PC-3 (cell line): ENCODE measurements around the gene LAMA3. TPM values are rescaled to one million over a fixed set of nuclear protein-coding genes. Genes with fewer than 3 reads are reported as not detected.

Experiments used
- ATAC-seq: fragments of 200-7000 bp; cut with Tn5 transposase; 2 replicates; pipeline ENCODE4 v1.9.1; 2020; ENCODE audit warnings: mild to moderate bottlenecking, moderate library complexity
- BruUV-seq: library from RNA; stranded (reverse); fragments of 400-500 nt; replicated peaks from 2 replicates; lab custom pipeline; 2021; lab: Mats Ljungman, UMichigan
- CTCF ChIA-PET: fragments of 300-600 bp; sonication (Branson Sonifier 250); formaldehyde crosslinking; loops from one replicate; lab custom pipeline; 2022; ENCODE audit warnings: antibody characterized with exemption; lab: Charles Lee
- POLR2A ChIA-PET: fragments of 300-600 bp; sonication (Branson Sonifier 250); formaldehyde crosslinking; loops from one replicate; lab custom pipeline; 2022; ENCODE audit warnings: antibody characterized with exemption; ENCODE audit not compliant: unreplicated experiment; lab: Charles Lee
- DNase-seq: peaks from one replicate; pipeline ENCODE4 v3.0.0-alpha.2; 2015
- H2AFZ ChIP-seq: fragments of 300-600 bp; sonication (generic); 2 replicates; pipeline ENCODE4 v1.6.0; 2016; ENCODE audit warnings: antibody characterized with exemption, low read length
- H3F3A ChIP-seq: fragments of 300-600 bp; sonication (generic); one replicate; pipeline ENCODE4 v1.6.0; 2017; ENCODE audit warnings: antibody characterized with exemption, low read length, control low read depth, mild to moderate bottlenecking; ENCODE audit not compliant: unreplicated experiment
- H3K27ac ChIP-seq: fragments of 300-600 bp; sonication (generic); 2 replicates; pipeline ENCODE4 v1.5.1; 2016; ENCODE audit warnings: mild to moderate bottlenecking, low read length
- H3K27me3 ChIP-seq: fragments of 300-600 bp; sonication (generic); 2 replicates; pipeline ENCODE4 v1.6.1; 2016; ENCODE audit warnings: low read length, mixed read lengths
- H3K36me3 ChIP-seq: fragments of 300-600 bp; sonication (generic); 2 replicates; pipeline ENCODE4 v1.6.1; 2016; ENCODE audit warnings: low read depth, mixed run types, low read length, mixed read lengths
- H3K4me1 ChIP-seq: fragments of 300-600 bp; sonication (generic); 2 replicates; pipeline ENCODE4 v1.5.1; 2016; ENCODE audit warnings: low read length; ENCODE audit not compliant: insufficient read depth
- H3K4me2 ChIP-seq: fragments of 300-600 bp; sonication (generic); 2 replicates; pipeline ENCODE4 v1.6.0; 2016; ENCODE audit warnings: low read length
- H3K4me3 ChIP-seq: fragments of 300-600 bp; sonication (generic); 2 replicates; pipeline ENCODE4 v1.5.1; 2016; ENCODE audit warnings: mild to moderate bottlenecking, low read length, mixed read lengths
- H3K79me2 ChIP-seq: fragments of 300-600 bp; sonication (generic); 2 replicates; pipeline ENCODE4 v1.6.1; 2017; ENCODE audit warnings: low read length, mixed read lengths
- H3K9ac ChIP-seq: fragments of 300-600 bp; sonication (generic); 2 replicates; pipeline ENCODE4 v1.6.0; 2016; ENCODE audit warnings: mild to moderate bottlenecking, low read length
- H3K9me2 ChIP-seq: fragments of 300-600 bp; sonication (generic); replicated peaks from 2 replicates; pipeline ENCODE4 v1.6.1; 2016; ENCODE audit warnings: mixed run types, low read length, mixed read lengths
- H3K9me3 ChIP-seq: fragments of 300-600 bp; sonication (generic); 2 replicates; pipeline ENCODE4 v1.6.1; 2016; ENCODE audit warnings: low read length, mixed read lengths
- H4K20me1 ChIP-seq: fragments of 300-600 bp; sonication (generic); 2 replicates; pipeline ENCODE4 v1.6.1; 2016; ENCODE audit warnings: low read length, mixed read lengths
- CTCF ChIP-seq: fragments of 300-600 bp; sonication (generic); conservative IDR thresholded peaks from 2 replicates; pipeline ENCODE4 v1.5.1; 2017; ENCODE audit warnings: antibody characterized with exemption, low read depth, mild to moderate bottlenecking, low read length
- EZH2 ChIP-seq: fragments of 300-600 bp; sonication (generic); IDR thresholded peaks from one replicate; pipeline ENCODE4 v1.6.1; 2017; ENCODE audit warnings: antibody characterized with exemption, mild to moderate bottlenecking, low read length; ENCODE audit not compliant: unreplicated experiment
- EZH2phosphoT487 ChIP-seq: fragments of 300-600 bp; sonication (generic); IDR thresholded peaks from 2 replicates; pipeline ENCODE4 v1.6.1; 2018; ENCODE audit warnings: mild to moderate bottlenecking, antibody characterized with exemption, low read length, borderline replicate concordance
- intact Hi-C: fragments of 100-400 bp; cut with micrococcal nuclease; formaldehyde crosslinking; loops from 2 replicates; pipeline ENCODE4 v1.9.0; 2023
- total RNA-seq: library from RNA; depleted of rRNA; stranded (reverse); fragments of >200 nt; gene quantifications from 2 replicates; pipeline ENCODE4 v1.2.3, GENCODE V29; 2014

LAMA3 gene
- total RNA-seq, 1 experiment from 2014 or later: 224 TPM

GRCh38 chr18:23701544-23702064, 12.4 kb downstream of the LAMA3 start:
- CTCF ChIA-PET: no interaction called here
- H3K36me3 ChIP-seq: peaks cover 36% of the 10 kb centered on the region
- no peaks in the 10 kb centered on the region for H3K9me2 ChIP-seq
- BruUV-seq: no TSS peak
- no peaks in the 10 kb centered on the region for H3F3A ChIP-seq
- no peaks in the 10 kb centered on the region for H3K27me3 ChIP-seq
- H3K4me3 ChIP-seq: no peak overlapping the region
- H2AFZ ChIP-seq: no peak overlapping the region
- H3K9ac ChIP-seq: no peak overlapping the region
- intact Hi-C loops: loop anchor here (2.0 kb wide), 1 partner anchor 35 kb away; no protein-coding TSS in a partner anchor
- POLR2A ChIA-PET: no interaction called here
- no peak overlapping the region for H3K27ac ChIP-seq
- peaks cover 89% of the 10 kb centered on the region for H3K79me2 ChIP-seq
- H3K9me3 ChIP-seq: peaks cover 6% of the 10 kb centered on the region; the same call in 1 of the 2 replicates
- no peak for DNase-seq
- peaks cover 23% of the 10 kb centered on the region for H3K4me1 ChIP-seq
- no peak overlapping the region for H3K4me2 ChIP-seq
- no peaks in the 10 kb centered on the region for H4K20me1 ChIP-seq
- TF ChIP-seq EZH2 (no peak), CTCF (no peak), EZH2phosphoT487 (no peak)
- ATAC-seq: no peak

- no TSS peak for BruUV-seq
- intact Hi-C loops: loop anchor here (1.0 to 2.0 kb wide), 3 partner anchors 36 to 110 kb away; no protein-coding TSS in a partner anchor
- ATAC-seq: peak; percentile 26
Measured at GRCh38 chr18:23702606-23703005, 13.4 kb downstream of the LAMA3 start.

More at GRCh38 chr18:23702606-23703005, 13.4 kb downstream of the LAMA3 start:
- Histone ChIP-seq H3K9me3 (peaks cover 6% of the 10 kb centered on the region; the same call in 1 of the 2 replicates), H3F3A (no peaks in the 10 kb centered on the region), H3K4me1 (peaks cover 19% of the 10 kb centered on the region), H3K36me3 (peaks cover 31% of the 10 kb centered on the region), H3K4me3 (no peak overlapping the region), H2AFZ (no peak overlapping the region), H3K9ac (no peak overlapping the region), H4K20me1 (no peaks in the 10 kb centered on the region), H3K4me2 (no peak overlapping the region), H3K79me2 (peaks cover 85% of the 10 kb centered on the region), H3K9me2 (no peaks in the 10 kb centered on the region), H3K27me3 (no peaks in the 10 kb centered on the region), H3K27ac (peak overlapping the region; percentile 0; the same call in 1 of the 2 replicates)
- no peak for DNase-seq
- POLR2A ChIA-PET: no interaction called here
- CTCF ChIA-PET: interaction anchor here (0.6 to 3.0 kb wide), 12 partner anchors 9 to 204 kb away, joined by 3 to 38 read pairs (median 4); no protein-coding TSS in a partner anchor
- TF ChIP-seq CTCF (no peak), EZH2 (no peak), EZH2phosphoT487 (no peak)
